Stimulated activated CD4-positive, alpha-beta T cell treated with anti-CD3 and anti-CD28 coated beads, TNF-alpha, amount 100 ng/mL, for 1 hour (primary cell): ENCODE results near the gene ARPC5L.
"Not testable (repeated sequence)": the region's sequence is repeated elsewhere in the genome, so short reads cannot be mapped to it uniquely, and the experiment has no call there.

Source experiments
- DNase-seq, 3 donors: peaks; one replicate each; pipeline ENCODE4 v3.0.0-alpha.2; 2020; ENCODE audit warnings: low read depth in 3 of 3, low spot score in 1 of 3

The ARPC5L gene

GRCh38 chr9:124840300-124840833 is 21.6 kb upstream of the ARPC5L start:
- no peak for DNase-seq

- no peak for DNase-seq
These were observed 20.7 kb upstream of the ARPC5L start for GRCh38 chr9:124841075-124841821.

- DNase-seq, result no peak
These were observed 18.4 kb upstream of the ARPC5L start for GRCh38 chr9:124843456-124844034.

DNA sequence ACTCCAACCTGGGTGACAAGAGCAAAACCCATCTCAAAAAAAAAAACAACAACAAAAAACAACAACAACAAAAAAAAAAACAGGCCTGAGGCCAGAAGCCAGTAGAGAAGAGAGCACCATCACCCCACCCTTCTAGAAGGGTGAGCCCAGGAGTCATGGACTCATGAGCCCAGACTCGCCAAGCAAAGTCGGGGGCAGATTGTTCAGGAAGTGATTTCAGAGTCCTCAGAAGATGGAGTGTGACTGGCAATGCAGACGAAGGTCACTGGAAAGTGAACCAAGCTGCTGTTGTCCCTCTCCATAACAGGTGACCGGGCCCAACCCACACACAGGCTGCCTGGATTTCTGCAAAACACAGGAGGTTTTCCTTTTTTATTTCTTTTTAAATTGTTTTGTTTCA is 17.6 kb upstream of the ARPC5L start:
- no peak for DNase-seq

GRCh38 chr9:124846467-124846866 is 15.5 kb upstream of the ARPC5L start:
- DNase-seq, result not testable (repeated sequence)

- DNase-seq, result no peak
These were observed 15.0 kb upstream of the ARPC5L start for GRCh38 chr9:124846969-124847368.

DNA sequence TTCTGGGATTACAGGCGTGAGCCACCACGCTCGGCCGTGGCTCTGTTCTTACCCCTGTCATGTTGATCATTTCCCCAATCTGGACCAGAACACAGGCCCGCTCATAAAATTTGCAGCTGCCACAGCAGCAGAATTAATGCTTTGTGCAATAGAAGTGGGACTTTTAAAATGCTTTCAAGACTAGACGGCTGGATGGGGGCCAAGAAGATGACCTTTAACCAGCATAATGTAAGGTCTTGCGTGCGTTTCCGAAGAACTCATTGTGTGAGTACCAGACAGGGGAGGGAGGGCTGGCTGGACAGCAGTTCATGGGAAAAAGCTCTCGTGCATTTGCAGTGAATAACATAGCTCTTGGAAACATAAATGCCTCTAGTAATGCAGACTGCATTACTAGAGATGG is 12.1 kb upstream of the ARPC5L start:
- DNase-seq, result no peak

DNA sequence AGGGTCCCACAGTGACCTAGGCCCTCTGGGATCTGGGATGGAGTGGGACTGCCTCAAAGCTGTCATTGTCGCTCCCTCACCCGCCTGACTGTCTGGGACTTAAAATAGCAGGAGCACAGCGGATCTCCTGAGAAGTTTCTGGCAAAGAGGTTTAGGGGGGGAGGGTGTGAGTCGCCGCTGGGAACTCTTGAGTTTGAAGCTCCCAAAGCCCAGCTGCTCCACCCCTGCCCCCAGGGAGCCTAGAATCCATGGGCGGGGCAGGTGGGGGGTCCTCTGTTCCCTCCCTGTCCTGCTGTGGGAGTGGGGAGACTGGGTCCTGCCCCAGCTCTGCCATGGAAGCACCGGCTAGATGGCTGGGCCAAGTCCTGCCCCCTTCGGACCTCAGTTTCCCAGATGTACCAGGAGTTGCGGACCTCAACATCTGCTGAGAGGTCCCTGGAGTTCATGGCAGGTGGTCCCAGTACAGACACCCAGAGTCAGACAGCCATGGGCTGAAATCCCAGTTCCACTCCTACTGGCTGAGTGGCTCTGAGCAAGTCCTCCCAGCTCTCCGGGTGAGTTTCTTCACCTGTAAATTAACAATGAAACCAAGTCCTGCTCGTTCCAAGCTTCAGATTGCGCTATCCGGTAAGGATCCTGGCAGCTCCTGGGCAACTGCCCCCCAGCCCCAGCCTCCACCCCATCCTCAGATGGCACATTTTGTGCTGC is 9.7 kb upstream of the ARPC5L start:
- no peak for DNase-seq

GRCh38 chr9:124852829-124853531 is 8.9 kb upstream of the ARPC5L start, which contains the start of gene WDR38:
Gene WDR38 (plus strand): TSS chr9:124853460. CDS start chr9:124853532, 72 bp downstream.
- peak; percentile 46 to 66 (median 59) for DNase-seq

DNA sequence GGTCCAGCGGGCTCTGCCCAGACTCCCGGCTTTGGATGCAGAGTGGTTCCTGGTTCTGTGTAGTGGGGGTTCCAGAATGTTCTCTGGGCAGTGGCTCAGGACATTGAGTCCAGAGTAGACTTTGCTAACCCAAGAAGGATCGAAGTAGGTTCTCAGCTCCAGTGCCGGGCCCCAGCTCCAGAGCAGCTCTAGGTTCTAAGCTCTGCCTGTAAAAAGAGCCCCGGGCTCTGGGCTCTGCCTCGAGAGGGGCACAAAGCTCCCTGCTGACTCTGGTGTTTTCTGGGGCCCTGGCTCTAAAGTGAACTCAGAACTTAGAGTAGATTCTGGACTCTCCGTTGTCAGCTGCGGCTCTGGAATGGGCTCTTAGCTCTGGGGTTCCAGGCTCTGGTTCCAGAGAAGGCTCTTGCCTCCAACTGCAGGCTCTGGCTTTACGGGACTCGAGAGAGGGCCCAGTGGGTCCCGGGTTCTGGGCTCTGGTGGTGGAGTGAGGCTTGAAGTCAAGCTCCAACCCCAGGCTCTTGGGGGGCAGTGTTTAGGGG is 8.3 kb upstream of the ARPC5L start:
- no peak for DNase-seq

- DNase-seq, result no peak
These were observed 7.8 kb upstream of the ARPC5L start for GRCh38 chr9:124854161-124854560.

DNA sequence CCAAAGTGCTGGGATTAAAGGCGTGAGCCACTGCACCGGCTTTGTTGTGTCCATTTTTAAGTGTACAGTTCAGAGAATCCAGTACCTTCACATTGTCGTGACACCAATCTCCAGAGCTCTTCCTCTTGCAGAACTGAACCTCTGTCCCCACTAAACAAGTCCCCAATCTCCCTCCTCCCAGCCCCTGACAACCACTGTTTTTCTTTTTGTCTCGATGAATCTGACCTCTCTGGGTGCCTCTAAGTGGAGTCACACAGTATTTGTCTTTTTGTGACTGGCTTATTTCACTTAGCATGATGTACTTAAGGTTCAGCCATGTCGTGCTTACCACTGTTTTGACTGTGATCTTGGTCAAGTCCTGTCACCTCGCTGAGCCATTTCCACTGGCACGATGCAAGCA is 7.1 kb upstream of the ARPC5L start:
- no peak for DNase-seq

DNA sequence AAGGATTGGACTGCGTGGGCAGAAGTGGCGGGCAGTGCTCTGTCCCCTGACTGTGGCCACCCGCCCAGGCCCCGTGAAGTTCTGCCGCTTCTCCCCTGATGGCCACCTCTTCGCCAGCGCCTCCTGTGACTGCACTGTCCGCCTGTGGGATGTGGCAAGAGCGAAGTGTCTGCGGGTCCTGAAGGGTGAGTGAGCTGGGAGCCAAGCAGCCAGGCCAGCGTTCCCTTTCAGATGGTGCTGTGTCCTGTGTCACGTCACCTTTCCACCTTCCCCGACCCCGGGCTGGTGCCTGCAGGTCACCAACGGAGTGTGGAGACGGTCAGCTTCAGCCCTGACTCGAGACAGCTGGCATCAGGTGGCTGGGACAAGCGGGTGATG is 6.4 kb upstream of the ARPC5L start:
- DNase-seq, result no peak

- DNase-seq, result no peak
These were observed 5.8 kb upstream of the ARPC5L start for GRCh38 chr9:124855944-124856765.

DNA sequence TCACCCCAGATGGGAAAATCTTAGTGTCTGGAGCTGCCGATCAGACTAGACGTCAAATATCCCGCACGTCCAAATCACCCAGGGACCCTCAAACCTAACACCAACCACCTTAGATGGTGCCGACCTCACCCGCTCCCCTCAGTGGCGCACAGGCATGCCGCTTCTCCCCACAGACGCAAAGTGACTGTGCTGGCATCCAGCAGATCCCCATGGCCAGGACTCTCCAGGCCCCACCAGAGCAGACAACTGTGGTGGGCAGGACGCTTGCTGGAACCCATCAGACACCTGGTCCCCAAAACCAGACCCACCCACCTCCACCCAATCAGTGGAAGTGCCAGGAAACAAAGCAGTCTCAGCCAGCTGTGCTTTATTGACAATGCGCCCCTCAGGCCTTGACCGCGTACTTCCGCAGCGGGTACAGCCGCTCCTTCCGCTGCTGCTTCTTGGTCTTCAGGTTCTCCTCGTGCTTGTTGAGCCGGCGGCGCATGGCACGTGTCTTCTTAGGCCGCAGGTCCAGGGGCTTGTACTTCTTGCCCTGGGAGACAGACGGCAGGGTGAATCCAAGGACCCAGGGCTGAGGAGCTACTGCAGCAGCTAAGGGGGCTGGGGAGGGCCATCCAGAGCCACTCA is 4.3 kb upstream of the ARPC5L start:
- no peak for DNase-seq

DNA sequence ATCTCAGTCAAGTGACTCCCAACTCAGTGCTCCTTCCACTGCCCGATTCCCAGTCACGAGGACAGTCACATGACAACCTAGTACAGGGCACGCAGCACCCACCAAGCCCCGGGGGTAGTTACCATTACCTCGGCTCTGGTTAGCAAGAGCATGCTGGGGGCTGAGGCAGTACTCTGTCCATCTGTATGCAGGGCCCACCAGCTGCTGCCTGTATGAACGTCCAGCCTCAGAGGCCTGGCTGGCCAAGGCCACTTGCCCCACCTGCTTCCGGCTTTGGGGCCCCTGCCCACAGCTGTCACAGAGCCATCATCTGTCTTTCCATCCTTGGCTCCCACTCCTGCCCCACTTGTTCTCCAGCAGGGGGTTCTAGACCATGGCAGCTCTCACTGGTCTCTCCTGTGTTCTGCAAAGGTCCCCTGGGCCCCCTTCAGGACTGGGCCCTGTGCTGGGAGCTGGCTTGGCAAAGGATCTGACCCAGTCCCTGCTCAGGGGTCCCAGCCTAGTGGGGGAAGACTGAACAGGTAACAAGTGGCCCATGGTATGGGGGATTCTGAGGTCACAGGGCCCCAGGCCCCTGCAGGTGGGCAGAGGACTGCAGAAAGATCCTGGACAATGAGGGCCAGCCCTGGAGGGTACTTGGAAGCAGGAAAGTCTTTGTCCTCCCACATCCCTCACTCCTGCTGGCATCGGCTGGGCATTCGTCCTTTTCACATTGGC is 3.4 kb upstream of the ARPC5L start:
- DNase-seq, result no peak

DNA sequence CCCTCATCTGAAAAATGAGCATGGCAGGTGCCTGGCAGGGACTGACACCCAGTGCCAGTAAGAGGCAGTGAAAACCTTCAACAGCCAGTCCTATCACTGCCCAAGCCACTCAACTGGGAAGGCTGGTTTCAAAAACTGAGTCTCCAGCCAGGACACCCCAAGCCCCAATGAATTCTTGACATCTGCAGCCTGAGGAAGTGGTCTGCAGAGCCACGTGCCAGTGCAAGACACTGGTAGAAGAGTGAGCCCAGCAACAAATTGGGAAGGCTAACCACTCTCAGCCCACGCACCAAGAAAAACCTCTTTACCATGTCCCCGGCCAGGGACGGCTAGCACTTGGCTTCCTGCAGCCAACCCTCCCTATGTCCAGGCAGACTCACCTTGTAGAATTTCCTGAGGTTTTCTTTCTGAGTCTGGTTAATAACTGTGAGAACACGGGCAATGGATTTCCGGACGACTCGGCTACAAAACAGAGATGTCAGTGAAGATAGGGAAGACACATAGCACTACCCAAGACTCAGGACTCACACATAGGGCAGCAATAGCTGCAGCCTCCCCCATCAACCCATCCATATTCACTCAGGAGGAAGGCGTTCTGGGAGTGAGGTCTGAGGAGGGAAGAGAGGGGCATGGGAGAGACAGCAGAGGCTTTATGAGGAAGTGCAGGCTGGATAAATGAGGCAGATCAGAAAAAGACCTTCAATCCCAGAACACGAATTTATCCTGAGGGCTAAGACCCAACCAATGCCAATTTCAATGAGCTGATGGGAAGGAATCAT is 1.9 kb upstream of the ARPC5L start:
- DNase-seq, result no peak

GRCh38 chr9:124860582-124861341 is 1.2 kb upstream of the ARPC5L start:
- no peak for DNase-seq
